EL (cell line): ENCODE measurements around the gene CNOT4.

Experiments used
- DNase-seq: peaks from one replicate; pipeline ENCODE4 v3.0.0-alpha.2; 2016

Gene CNOT4, protein sequence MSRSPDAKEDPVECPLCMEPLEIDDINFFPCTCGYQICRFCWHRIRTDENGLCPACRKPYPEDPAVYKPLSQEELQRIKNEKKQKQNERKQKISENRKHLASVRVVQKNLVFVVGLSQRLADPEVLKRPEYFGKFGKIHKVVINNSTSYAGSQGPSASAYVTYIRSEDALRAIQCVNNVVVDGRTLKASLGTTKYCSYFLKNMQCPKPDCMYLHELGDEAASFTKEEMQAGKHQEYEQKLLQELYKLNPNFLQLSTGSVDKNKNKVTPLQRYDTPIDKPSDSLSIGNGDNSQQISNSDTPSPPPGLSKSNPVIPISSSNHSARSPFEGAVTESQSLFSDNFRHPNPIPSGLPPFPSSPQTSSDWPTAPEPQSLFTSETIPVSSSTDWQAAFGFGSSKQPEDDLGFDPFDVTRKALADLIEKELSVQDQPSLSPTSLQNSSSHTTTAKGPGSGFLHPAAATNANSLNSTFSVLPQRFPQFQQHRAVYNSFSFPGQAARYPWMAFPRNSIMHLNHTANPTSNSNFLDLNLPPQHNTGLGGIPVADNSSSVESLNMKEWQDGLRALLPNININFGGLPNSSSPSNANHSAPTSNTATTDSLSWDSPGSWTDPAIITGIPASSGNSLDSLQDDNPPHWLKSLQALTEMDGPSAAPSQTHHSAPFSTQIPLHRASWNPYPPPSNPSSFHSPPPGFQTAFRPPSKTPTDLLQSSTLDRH

DNA sequence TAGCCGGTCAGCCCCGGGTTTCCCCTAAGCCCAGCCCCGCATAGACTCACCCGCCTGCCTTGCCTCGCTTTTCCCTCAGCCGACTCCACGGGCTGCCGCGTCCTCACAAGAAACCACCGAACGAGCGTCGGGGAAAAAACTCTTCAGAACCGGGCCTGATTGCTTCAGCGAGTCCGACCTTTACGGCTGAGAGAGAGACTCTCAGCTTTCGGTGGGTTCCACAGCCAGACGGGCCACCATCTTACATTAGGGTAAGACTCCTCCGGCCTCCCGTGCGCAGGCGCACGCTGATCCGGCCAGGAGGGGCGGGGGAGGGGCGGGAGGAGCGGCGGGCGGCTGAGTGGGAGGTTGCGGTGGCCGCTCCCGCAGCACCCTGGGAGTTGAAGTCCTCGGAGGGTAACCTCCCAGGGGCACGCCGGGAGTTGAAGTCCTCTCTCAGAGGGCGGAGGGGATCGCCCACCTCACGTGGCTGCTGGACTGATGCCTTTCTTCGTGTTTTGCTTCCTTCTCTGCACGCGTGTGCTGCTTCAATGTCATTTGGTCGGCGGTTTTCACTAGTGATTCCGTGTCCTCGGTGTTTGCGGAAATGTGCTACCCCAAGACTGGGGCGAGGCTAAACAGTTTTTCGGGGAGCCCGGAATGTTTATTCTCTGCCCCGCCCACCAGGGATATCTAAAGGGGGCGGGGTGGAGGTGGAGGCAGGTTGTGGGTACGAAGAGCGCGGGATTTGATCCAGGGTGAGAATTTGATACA is at the start of gene CNOT4:
TSS of gene CNOT4 (minus strand) at position 264 of the 753 bp plus-strand sequence. CDS start 71,771 bp downstream, outside the sequence.
- peak; percentile 95 for DNase-seq

DNA sequence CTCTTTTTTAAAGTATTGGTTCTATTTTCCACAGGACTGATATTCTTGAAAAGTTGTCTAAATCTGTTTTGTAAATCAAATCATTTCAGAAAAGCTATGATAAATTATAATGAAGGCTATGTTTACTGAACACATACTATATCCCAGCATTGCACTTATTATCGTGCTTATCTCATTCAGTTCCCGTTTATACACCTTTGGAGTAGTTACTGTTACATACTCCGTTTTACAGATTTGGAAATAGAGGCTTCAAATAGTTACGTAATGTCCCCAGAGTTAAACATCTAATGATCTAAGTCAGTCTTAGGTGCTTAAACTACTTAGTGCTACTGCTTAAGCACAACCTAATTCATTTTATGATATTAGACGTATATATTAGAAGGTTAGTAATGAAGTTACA is 49.0 kb upstream of the CNOT4 start:
- no peak for DNase-seq

DNA sequence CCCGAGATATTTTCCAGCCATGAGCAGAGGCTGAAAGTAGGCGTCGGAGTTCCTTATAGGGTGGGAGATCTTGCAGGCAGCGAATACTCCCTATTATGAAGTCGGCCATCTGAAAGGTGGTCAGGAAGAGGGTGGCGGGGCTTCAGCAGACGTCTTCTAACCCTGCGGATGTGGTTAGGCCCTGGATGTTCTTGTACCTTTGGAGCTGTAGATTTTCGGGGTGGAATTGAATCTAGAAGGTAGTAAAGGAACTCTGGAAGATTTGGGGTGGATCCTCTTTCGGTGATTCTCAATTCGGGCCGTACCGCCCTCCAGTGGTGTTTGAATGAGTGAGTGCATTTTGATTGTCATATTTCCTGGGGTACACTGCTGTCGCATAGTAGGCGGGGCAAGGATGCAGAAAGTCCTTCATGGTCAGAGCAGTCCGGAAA is 48.5 kb upstream of the CNOT4 start:
- DNase-seq = peak; percentile 72

DNA sequence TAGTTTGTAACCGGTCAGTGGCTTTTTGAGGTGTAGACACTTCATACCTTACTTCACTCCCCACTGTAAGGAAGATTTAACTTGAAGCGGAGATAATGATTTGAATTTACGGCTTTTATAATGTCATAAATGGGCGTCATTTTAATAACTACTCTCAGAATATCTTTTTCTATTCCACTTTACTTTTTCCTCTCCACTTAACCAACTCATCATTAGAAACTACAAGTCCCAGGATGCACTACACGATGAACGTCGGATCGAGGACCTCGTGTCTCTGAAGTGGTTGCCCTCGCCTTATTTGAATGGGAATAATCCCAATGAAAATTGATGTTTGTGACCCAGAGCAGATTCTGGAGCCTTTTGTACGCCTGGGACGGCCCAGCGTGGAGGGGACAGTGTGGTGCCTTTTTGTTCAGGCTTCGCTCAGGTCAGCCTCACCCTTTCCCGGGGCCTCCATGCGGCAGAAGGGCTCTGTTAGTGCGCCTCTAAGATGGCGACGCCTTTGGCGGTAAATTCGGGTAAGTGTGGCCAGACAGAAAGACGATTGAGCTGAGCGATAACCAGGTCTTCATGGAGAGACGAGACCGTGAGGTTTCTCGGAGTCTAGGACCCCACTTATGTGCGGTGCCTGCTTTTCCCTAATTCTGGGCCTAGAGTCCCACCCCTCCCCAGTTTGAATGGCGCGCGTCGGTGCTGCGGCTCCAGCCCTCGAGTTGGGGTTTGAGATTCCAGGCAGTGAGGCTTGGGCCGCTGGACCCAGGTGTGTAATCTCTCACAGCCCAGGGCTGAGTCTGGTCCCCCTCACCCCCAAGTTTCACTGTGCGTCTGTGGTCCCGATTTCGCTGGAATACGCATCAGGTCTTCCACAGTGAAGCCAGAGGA is 47.8 kb upstream of the CNOT4 start, which contains the start of gene NUP205:
TSS of gene NUP205 (plus strand) at position 463 of the 882 bp plus-strand sequence. CDS start at position 491, 28 bp downstream.
- peak; percentile 81 for DNase-seq

DNA sequence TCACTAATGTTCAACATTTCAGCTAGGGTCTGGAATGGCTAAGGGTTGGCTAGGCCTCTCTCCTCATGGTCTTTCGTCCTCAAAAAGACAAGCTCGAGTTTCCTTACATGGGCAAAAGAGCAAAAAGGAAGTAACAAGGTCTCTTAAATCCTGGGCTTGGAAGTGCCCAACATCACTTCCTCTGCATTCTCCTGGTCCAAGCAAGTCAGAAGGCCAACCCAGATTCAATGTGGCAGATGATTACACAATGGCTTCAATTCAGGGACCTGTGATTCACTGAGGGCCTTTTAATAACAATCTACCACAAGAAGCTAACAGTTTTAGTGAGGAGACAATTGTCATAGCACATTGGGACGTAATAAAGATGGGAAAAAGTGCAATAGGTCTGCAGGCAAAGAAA is 43.4 kb upstream of the CNOT4 start:
- no peak for DNase-seq

DNA sequence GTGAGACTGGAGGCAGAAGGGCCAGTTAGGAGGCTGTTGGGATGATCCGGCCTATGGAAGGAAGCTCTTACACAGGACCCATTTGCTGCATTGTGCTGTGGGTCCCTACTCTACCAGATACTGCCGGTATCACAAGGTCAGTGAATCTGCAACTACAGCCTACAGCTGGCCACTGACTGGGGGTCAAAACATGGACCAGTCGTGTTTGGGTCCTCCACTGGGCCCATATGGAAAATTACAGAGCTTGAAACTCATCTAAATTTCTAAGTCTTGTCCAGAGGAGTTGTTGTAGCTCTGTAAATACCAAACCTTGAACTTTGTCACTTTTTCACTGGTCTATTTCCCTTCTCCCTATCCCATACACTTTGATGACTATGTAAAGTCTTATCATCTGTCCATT is 42.2 kb upstream of the CNOT4 start:
- DNase-seq = no peak

DNA sequence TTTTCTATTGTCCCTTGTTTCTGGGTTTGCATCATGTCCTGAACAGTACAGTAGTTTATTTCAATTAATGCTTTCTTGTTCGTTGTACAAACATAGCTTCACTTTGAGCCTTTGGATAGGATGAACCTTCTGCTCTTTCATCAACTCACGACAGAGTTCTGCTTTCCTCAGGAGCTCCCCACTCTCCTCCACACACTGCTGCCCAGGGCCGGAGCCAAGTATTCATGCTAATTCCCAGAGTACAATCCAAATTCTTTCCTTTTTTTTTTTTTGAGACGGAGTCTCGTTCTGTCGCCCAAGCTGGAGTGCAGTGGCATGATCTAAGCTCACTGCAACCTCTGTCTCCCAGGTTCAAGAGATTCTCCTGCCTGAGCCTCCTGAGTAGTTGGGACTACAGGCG is 40.3 kb upstream of the CNOT4 start:
- no peak for DNase-seq

DNA sequence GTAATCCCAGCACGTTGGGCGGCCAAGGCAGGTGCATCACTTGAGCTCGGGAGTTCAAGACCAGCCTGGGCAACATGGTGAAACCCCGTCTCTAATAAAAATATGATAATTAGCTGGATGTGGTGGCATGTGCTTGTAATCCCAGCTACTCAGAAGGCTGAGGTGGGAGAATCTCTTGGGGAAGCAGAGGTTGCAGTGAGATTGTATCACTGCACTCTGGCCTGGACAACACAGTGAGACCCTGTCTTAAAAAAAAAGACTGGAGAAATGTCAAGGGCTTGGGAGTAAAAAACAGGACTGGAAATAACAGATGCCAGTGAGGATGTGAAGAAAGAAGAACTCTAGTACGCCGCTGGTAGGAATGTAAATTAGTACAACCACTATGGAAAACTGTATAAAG is 31.1 kb upstream of the CNOT4 start:
- no peak for DNase-seq

DNA sequence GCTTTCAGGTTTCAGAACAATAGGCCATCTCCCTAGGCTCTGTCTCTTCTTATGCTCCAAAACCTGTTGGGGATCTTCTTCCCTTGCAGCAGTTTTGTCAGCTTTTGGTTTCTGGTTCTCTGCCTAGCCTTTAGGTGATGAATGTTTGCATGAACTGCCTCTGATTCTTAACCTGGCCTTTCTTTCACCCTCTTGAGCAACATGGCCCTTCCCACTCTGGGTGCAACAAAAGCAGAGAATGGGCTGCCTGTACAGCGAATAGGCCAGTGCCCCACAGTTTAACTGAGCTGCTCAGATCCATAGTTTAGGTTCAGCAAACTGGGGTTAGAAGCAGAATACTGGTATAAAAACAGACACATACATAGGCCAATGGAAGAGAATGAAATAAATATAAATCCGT is 29.7 kb upstream of the CNOT4 start:
- no peak for DNase-seq

DNA sequence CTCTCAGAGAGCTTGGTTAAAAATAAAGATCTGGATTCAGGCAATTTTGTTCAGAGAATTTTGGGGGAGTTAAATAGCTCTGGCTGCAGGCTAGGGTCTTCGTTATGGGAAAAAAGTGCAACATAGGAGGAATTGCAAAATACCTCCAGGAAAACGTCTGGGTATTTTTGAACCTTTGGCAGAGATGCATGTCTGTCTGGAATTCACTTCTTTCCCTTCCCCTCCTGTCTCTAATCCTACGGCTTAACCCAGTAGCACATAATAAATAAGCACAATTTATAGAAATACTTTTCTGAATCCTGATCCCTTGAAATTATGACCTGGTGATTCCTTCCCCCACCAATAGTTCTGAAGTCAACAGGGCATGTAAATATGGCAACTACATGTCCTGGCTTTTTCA is 28.5 kb upstream of the CNOT4 start:
- no peak for DNase-seq

DNA sequence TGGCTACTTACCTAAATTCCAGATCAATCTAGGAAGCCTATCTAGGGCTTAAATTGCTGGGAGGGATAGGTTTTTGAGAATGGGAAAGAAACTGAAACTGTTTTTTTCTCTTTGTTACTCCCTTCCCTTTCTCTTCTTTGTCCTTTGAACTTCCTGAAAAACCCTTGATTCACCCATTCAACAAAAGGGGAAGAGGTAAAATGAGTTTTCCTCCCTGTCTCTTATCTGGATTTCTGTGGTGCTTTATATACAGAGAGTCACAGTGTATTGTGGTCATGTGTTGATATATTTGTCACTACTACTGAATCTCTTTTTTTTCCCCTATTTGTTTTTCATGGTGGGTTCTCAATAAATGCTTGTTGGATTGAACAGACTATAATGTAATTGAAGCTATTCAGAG is 28.0 kb upstream of the CNOT4 start:
- DNase-seq = no peak

DNA sequence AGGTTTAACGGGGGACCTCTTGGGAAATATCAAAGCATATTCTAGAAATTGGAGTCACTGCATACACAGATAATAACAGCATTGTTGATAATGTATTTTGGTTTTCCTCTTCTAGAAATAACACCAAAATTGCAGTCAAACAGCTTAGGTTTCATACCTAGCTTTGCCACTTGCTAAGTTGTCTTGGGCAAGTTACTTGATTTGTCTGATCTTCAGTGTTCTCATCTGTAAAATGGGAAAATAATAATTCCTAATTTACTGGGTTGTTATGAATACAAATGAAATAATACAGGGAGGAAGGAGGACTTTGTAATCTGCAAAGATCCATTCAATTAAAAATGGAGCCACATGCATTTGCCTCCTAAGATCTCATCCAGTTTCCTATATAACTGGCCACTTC is 27.6 kb upstream of the CNOT4 start:
- no peak for DNase-seq

DNA sequence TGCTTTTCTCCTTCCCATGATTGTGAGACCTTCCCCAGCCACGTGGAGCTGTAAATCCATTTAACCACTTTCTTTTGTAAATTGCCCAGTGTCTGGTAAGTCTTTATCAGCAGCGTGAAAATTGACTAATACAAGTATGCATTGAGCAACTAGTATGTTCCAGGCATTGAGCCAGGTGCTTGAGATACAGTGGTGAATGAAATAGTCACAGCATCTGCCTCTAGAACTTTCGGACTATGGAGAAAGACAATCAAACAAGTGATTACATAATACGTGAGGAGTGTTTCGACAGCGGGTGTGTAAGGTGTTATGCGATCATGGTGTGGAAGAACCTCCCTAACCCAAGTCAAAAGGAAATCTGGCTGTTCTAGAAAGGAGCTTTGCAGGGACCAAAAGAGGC is 26.2 kb upstream of the CNOT4 start:
- DNase-seq = peak; percentile 7

DNA sequence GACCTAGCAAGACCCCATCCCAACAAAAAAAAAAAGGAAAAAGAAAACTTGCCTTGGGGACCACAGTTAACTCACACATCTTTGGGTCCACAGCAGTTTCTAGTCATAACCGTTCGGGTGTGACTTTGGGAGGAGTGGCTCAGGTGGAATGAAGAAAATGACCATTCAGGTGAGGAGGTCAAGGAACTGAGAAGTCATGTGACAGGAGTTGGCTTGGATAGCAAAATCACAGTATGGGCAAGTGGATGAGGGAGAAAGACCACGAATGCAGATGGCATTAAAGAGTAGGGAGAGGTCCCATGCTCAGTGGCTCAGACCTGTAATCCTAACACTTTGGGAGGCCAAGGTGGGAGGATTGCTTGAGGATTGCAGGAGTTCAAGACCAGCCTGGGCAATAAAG is 17.1 kb upstream of the CNOT4 start:
- DNase-seq = no peak

DNA sequence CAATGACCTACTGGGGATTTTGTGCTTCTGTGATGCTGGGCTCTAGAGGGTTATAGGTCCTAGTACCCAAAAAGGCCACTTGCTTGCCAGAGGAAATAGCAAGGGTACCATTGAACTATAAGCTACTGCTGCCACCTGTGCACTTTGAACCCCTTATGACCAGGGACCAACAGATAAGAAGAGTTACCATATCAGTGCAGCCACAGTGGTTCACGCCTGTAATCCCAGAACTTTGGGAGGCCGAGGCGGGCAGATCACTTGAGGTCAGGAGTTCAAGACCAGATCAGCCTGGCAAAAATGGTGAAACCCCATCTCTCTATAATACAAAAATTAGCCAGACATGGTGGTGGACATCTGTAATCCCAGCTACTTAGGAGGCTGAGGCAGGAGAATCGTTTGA is 15.5 kb upstream of the CNOT4 start:
- no peak for DNase-seq

DNA sequence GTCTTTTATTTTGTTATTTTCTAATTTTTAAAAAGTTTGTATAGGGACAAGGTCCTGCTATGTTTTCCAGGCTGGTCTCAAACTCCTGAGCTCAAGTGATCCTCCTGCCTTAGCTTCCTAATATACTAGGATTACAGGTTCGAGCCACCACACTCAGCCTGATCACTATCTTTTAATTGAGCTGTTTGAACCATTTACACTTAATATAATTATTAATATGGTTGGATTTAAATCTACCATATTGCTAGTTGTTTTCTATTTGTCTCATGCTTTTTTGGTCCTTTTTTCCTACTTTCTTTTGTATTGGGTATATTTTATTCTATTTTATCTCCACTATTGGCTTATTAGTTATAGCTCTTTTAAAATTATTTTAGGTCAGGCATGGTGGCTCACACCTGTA is 13.2 kb upstream of the CNOT4 start:
- no peak for DNase-seq

DNA sequence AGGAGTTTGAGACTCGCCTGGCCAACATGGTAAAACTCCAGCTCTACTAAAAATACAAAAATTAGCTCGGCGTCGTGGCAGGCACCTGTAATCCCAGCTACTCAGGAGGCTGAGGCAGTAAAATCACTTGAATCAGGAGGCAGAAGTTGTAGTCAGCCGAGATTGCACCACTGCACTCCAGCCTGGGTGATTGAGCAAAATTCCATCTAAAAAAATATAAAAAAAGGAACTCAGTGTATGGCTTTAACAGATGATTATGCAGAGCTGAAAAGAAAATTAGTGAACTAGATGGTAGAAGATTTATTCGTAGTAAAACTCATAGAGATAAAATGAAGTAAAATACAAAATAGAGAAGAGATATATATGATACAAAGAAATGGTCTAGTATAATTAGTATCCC is 12.6 kb upstream of the CNOT4 start:
- no peak for DNase-seq

DNA sequence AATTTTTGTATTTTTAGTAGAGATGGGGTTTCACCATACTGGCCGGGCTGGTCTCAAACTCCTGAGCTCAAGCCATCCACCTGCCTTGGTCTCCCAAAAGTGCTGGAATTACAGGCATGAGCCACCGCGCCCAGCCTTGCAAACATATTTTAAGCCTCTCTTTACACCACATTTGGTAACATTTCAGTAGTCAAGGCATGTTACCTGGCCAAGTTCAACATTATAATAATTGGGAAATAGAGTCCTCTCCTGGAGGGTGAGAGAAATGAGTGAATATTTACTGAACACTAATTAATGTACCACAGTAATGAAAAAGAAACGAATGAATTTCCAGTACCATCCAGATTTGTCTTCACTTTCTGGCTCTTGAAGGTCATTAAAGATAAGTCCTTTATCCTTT is 10.0 kb upstream of the CNOT4 start:
- no peak for DNase-seq

DNA sequence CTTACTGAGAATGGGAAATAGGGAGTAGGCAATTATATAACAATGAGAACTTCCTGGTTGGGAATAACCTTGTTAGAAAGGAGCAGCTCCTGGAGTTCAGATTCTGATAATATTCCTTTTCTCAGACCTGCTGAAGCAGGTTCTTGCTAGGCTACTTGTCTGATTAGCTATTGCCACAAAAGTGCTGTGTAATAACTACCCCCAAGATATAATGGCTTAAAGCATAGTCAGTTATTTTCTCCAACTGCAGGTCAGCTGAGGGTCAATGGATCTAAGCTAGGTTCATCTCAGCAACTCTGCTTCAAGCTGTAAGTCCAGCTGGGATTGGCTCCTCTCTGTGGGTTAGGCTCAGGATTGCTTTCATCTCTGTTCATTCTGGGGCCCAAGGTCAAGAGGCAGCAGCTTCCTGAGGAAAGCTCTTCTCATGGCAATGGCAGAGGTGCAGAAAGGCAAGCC is 9.4 kb upstream of the CNOT4 start:
- DNase-seq = no peak

DNA sequence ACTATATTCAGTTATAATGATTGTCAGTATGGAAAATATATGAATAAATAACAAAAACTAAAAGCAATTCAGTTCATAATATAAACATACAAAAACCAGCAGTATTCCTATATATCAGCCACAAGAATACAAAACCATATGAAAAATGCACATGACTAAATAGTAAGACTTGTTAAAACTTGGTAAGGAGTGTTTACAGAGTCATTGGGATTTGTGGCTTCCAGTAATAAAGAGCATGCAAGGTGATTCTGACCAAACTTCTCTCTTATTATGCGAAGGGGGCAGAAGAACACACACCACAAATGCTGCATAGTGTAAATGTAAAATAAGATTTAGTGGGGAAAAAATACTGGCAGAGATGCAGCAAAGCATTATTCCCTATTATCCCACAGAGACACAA is 8.8 kb upstream of the CNOT4 start:
- no peak for DNase-seq

DNA sequence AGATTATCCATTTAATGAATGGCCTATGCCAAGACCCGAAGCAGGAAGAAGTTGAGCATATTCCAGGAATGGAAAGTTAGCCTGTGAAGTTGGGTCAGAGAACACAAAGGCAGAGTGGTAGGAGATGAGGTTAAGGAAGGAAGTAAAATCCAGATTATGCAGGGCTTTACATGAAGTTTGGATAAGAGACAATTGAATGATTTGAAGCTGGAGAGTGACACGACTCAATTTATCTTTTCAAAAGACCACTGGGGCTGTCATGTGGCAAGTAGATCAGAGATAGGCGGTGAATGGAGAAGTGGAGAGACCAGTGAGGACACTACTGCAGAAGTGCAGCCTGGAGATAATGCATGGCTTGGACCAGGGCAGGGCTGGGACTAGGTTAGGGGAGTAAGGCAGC is 7.2 kb upstream of the CNOT4 start:
- DNase-seq = no peak

DNA sequence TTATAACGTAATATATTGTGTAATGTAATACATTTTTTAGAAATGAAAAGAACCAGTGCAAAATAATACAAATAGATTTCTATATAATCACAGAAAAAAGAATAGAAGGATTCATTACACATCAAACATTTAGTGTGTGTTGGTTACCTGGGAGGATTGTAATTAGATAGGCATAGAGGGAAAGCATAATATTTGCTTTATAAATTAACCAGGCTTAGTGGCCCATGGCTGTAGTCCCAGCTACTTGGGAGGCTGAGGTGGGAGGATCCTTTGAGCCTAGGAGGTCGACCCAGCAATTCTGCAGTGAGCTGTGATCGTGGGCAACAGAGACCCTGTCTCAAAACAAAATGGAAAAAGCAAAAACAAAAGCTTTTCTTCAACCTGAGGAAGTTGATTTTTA is 5.0 kb upstream of the CNOT4 start:
- DNase-seq = no peak
